NCI-H446 (cell line): Measurements from ENCODE around the gene SYT8.

ENCODE experiments used
- DNase-seq, 2 experiments: peaks; one replicate each; lab custom pipeline; 2025; lab: John Stamatoyannopoulos, UW

SYT8 gene

DNA sequence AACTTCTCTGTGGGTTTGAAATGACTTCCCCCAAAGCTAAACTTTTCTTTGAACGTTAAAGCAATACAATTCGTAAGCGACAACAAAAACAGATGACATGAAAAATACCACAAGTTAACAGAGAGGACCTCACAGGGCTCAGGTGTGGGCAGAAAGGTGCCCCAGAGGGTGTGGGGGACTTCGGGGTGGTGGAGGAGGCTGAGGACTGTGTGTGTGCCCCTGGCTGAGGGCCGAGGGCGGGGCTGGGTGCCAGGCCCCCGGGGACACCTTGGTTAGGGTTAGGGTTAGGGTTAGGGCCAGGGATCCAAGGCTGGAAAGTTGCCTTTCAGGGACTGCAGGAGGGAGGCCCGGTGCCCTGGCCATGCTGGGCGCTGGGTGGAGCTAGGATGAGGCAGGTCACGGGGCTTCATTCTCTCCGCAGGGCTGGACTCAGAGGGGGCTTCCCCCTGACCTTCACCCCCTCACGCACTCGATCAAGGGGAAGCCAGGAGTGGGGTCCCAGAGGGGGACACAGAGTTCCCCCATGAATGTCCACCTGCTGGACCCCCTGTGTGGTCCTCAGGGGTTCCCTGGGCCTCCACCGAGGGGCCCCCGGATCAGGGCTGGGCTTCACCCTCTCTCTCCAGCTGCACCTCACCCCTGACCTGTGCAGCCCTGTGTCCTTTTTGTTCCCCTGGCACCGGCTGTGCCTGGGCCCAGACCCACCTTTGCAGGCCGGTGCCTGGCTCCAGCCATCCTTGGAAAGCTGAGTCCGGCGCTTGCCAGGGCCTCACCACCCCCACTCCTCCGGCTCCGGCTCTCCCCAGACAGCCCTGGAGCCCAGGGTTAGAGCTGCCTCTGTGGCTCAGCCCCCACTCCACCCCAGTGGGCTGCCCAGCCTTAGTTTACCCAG is 11.0 kb downstream of the SYT8 start:
- DNase-seq = no peak

DNA sequence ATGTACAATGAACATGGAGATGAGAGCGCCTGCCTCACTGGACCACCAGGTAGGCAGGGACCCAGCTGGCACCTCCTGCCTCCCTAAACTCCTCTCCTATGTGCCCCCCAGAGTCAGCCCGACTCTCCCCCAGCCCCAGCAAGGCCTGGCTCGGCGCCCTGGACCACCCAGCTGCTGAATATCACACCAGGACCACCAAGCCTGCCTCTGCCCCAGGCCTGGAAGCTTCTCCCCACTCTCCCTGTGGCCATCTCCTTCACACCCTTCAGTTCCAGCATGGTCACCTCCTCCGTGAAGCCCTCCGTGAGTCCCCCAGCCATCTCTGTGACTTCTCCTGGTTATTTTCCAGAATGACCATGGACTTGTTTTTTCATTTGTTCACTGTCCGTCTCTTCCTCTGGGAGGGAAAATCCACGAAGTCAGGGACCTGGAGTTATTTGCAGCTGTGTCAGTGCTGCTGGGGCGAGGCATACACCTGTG is 11.7 kb downstream of the SYT8 start:
- DNase-seq = no peak

DNA sequence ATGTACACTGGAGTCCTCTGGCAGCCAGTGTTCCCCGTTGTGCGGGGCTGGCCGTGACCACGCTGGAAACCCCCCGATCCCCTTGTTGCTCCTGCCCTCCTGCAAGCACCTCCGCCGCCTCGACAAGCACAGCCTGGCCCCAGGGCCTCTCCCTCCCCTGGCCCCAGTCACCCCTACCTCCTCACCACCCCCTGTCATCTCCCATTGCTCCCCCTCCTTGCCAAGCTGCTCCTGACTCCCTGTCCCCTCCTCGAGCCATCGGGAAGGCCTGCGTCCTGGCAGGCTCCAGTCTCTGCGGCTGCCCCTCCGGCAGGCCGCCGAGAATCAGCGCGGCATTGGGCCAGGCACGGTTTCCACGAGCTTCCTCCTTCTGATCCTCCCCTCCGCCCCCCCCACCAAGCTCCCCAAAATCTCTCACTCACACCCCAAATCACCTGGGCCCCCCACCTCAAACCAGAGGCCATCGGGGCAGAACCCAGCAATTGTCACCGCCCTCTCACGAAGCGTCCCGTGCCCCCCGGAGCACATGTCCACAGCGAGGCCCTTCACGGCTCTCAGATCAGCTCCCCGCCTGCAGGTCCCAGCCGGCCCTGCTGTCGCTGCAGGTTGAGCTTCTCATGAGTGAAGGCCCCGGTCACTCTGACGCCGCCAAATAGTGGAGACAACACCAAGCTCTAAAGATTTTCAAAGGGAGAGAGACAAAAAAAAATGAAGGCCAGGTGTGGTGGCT is 12.4 kb downstream of the SYT8 start:
- DNase-seq = no peak

DNA sequence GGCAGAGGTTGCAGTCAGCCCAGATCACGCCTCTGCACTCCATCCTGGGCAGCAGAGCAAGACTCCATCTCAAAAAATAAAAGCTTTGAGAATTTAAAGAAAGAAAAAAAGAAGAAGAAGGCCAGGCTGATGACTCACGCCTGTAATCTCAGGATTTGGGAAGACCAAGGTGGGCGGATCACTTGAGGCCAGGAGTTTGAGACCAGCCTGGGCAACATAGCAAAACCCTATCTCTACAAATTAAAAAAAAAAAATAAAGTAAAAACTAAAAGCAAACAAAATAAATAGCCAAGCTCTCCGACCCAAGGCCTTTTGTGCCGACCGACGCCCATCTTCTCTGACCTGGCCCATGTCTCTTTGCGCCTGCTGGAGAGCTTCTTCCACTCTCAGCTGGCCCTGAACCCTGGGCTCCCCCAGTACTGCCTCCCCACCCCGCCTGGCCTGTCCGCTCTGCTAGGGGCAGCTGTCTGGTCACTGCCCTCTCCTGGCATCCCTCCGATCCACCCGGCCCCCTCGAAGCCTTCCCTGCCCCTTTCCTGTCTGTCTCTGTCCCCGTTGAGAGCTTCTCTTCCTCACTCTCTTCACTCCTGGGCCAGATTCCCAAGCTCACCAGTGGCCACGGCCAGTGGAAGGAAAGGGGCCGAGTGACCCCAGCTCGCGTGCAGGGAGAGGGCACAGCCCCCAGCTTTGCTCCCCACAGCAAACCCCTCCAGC is 13.3 kb downstream of the SYT8 start:
- DNase-seq = no peak

DNA sequence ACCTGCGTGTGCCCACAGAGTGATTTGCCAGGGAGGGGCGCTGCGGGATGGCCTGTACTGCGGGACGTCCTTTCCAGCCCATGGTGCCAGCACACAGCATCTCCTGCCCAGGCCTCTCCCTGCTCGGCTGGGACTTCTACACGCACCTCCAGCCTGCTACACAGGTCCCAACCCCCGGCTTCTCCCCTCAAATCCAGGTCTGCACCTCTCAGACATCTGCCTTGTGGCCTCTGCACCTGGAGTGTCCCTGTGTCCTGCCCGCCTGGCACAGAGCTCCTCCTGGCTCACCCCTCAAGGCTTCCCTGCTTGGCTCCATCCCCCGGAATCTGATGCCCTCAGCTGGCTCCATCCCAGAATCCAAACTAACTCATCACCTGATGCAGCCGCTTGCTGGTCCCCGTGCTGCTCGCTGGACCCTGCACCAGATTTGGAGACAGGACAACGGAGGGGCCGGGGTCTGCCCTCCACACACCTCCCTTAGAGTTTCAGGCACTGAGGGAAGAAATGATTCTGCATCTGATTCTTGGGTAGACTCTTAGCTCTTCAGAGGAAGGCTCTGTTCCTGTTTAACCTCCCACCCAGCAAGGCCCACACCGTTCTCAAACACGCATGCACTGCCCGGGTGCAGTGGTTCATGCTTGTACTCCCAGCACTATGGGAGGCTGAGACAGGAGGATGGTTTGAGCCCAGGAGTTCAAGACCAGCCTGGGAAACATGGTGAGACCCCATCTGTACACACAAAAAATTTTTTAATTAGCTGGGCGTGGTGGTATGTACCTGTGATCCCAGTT is 14.0 kb downstream of the SYT8 start:
- DNase-seq = no peak

DNA sequence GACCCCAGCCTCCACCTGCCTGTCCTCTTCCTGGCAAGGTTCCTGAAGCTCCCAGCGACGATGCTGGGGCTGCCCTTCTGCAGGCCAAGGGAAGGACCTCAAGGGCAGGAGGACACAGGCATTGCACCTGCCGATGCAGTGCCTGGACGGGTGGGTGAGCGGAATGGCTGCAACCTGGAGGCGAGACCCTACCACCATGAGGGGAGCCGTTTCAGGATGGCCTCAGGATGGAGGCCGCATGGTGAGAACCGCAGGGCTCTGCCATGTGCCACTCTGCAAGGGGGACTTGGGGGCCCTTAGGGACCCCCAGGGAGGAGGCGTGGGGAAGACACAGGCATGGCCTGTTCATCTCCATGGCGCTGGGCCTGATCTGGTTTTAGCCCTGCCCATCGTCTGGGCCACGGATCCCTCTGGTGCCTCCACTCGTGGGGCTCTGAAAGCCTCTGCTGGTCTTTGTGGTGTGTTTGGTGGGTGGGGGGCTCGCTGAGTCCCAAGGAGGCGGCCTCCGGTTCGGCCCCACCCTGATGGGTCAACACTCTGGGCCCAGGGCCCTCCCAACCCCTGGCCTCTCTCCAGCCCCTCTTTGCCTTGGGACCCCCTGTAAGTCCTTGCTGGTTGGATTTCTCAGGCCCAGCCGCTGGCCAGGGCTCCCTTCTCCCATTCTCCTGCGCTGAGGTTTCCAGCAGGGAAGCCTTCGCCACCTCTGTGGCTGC is 16.8 kb downstream of the SYT8 start:
- no peak for DNase-seq

DNA sequence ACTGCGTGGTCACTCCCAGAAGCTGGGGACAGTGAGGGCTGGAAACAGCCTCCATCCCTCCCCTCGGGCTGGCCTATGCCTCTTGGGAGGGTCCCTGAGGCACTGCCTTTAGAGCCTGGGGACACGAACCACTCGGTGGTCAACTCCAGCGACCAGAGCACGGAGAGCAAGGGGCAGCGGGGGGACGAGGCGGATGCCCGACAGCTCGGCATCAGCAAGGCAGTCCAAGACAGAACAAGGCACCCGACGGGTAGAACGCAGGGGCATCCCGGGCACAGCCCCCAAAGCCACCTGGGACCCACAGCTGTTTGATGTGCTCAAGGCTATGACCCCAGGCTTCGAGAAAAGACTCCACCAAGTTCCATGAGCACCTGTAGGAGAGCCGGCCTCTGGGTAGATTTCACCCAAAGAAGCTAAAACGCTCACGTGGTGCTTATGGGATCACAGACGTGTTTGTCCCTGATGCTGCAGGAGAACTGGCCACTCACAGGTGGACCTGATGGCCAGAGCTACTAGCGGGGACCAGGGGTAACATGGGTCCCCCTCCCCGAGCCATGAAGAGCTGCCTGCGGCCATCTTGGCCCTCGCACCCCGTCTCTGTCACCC is 17.6 kb downstream of the SYT8 start:
- no peak for DNase-seq

DNA sequence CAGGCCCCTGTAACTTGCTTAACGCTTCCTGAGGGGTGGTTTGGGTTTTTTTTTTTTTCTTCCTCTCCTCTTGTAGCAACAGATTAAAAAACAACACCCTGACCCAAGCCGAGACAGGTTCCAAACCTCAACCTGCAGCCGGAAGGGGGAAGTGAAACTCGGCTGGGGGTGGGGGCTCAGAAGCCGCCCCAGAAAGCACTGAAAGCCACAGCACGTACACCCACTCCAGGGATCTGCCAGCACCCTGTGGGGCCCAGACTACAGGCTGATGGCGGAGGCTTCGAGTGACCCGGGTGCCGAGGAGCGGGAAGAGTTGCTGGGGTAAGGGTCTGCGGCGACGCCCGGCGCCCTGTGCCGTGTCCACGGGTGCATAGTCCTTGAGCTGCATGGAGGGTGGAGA is 18.1 kb downstream of the SYT8 start, which contains the start of gene LSP1:
LSP1 (plus strand) TSS at position 208 of the 400 bp plus-strand sequence; CDS start at position 269, 61 bp downstream.
- no peak for DNase-seq

DNA sequence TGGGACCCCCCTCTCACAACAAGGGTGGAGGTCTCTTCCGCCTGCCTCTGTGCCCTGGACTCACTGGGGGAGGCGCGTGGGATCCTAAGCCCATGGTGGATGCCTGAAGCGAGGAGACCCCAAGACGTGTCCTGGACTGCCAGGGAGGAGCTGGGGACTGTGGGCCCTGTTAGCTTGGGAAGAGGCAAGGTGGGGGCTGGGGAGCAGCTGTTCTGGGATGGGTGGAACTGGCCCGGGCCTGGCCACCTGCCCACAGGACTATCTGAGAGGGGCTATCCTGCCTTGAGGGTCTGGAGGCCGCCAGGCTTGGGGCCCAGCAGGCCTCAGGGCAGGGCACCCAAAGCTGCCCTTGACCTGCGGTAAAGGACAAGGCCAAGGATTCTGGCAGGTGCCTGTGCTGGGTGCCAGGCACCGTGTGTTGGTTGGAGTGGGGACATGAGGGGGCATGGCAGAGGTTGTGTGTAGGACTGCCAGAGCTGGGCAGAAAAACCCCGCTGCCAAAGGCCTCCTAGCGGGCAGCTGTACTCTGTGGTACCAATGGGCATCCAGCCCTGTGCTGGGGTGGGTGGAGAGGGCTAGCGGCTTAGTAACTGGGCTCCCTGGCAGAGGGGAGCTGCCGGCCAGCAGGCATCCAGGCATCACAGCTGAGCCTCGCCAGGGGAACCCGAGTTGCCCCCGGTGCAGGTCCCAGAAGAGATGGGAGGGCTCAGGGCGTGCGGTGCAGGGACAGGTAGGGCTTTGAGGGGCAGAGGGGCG is 18.8 kb downstream of the SYT8 start:
- no peak for DNase-seq

DNA sequence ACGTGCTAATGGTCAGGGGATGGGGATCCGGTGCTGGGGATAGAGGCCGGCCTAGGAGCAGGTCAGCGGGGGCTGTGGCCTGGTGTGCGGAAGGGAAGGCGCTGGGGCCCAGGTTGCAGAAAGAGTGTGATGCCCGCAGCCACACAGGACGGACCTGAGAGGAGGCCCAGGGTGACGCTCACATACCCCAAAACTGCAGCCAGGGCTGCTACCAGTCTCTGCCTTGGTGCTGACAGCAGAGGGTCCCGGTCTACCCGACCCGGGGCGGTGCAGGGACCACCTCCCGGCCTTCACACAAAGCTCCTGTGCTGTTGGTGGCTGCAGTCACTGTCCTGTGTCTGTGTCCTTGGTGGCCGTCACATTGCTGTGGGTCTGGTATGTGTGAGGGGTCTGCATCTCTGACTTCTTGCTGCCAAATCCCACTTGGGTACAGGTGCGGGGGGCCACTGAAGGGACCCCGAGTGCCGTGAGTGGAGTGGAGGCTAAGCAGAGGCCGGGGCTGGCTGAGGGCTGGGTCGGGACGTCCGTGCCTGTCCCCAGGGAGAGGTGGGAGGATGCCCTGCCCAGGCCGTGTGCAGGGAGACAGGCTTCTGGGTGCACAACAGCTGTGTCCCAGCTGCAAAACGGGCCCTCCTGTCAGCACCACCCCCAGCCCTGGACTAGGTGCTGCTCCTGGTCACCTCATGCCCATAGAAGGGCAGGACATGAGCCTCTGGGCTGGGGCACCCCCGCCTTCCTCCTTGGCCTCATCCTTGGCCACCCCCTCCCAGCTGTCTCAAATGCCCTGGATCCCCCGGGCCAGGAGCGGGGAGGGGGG is 19.6 kb downstream of the SYT8 start:
- no peak for DNase-seq

DNA sequence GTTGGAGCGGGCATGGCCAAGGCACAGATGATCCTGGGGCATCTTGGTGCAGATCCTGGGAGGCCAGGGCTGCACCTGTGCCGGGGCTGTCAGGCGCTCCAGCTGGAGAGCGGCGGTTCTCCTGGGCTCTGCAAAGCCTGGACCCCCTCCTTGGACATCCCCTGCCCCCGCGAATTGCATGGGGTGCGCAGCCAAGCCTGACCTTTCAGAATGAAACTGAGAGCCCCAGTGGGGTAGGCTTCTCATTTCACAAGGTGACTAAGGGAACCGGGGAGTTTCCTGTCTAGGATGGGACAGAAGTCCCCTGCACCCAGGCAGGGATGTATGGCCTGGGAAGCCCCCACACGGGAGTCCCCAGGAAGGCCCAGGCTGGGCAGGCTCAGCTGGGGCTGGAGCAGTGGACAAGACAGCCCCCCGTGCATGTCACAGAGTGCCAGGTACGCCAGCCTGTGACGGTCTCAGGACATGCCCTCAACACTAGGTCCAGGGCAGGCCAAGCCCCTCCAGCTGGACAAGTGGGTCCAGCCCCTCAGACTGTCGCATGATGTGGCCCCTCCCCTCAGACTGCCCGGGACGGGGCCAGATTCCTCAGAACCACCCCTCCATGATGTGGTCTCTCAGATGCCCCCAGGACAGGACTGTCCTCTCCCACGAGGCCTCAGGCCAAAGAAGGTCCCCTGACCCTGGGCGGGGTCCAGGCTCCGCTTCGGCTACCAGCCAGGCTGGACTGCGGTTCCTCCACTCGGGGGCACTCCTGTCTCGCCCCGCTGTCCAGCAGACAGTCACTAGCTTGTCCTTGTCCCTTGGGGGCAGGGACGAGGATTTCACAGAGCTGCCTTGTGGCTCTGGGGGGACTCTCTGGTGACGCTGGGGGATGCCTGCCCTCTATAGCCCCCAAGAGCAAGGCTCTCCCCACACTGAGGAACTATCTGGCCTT is 20.4 kb downstream of the SYT8 start:
- no peak for DNase-seq

DNA sequence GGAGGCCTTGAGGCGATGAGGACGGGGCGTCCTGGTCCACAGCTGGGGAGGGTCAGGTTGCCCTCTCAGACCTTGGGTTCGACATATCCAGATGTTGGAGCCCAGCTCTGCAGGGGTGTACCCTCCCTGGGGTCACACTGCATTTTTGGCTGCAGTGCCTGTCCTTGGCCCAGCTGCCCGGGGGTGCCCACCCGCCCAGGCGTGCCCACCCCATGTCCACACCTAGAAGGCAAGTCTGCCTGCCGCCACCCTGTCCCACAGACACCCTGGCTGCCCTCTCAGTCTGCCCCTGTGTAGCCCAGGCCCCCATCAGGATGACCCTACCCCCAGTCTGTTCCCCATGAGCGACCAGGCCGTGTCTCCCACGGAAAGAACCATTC is 21.1 kb downstream of the SYT8 start:
- DNase-seq = no peak

DNA sequence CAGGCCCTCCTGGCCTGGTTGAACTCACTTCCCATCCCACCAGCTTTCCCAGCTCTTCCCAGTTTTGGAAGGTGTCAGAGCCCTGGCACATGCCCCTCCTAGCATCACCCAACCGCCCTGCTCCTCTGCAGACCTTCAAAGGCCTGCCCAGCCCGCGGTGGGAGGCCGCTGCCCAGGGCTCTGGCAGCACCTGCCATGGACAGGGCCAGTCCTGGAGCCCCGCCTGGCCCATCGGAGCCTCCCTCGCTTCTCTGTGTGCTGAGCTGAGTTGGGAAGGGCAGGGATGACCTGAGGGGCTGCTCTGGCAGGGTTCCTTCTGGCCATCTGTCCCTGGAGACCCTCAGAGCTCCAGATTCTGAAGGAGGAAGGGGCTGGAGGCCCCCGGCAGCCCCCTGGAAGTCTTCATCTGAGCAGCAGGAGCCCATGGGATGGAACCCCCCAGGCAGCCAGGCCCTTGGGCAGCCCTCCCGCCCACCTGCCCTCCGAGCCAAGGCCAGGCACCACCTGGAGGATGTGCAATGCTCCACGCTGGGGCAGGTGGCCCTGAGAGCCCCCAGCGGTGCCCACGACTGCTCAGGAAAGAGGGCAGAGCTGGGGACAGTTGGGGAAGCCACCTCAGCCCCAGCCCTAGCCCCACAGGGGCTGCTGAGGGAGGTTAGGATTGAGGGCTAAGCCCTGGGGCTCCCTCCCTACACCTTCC is 21.7 kb downstream of the SYT8 start:
- DNase-seq = no peak

DNA sequence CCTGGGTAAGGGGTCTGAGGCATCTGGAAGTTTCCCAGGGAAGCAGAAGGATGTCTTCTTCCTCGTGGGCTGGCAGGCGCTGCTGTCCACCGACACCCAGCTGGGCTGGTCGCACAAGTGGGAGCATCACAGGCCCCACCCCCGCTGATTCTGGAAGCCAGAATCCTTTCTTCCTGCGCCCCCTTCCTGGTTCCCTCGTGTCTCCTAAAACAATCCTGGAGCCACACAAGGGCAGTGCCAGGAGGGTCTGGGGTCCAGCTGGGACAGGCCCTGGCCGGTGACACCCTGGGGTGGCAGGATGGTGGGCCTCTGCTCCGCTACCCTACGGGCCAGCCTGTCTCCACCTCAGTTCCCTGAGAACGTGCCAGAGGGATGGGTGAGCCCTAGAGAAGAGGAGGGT is 22.3 kb downstream of the SYT8 start:
- DNase-seq = no peak

DNA sequence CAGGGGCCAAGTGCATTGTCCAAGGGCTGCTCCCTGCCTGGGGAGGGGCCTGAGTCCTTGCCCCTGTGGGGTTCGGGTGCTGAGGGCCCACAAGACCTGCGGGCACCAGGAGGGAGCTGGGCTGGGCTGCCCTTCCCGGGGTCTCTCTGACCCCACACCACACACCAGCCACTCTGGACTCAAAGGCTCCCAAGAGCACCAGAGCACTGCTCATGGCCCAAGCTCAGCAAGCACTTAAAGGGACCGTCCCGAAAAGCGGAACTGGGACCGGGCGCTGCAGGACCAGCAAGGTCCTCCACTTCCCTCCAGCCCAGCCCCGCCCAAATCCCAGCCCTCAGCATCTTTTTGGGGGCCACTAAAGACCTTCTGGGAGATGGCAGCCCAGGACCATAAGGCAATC is 23.4 kb downstream of the SYT8 start:
- no peak for DNase-seq

DNA sequence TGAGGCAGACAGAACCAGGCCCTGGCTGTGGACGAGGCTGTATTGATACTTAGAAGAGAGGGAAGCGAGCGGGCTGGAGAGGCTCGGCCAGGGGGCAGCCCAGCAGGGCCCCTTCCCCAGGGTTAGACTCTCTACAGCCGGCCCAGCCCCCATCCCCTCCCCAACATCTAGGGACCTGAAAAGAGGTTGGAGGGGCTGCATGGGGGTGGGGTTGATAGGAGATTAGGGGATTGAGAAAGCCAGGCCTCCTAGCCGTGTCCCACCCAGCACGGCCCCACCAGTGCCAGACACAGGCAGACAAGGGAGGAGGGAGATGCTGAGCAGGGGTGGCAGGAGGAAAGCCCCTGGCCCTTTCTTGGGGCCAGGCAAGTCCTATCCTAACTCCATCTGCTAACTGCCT is 23.8 kb downstream of the SYT8 start:
- no peak for DNase-seq

DNA sequence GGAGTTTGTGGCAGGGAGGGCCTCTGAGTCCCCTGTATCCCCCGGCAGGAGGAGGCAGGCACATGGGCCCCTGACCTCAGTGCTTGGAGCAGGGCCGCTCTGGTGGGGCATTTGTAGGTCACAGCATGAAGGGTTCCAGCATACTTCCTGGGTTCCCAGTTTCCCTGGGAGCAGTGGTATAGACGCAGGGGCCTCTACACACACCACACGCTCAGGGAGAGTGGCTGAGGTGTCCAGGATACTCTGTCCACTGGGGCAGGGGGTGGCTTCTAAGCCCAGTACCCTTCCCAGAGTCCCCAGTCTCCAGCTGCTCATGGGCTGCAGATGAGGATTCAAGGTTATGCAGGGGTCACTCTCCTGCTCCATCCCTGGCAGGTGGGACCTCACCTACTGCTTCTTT is 24.2 kb downstream of the SYT8 start:
- DNase-seq = no peak
